Astrocyte (in vitro differentiated cells and primary cell): ENCODE results near the gene TCF7L2. TPM values are rescaled to one million over a fixed set of nuclear protein-coding genes. Genes with fewer than 3 reads are reported as not detected.

Experiments
- DNase-seq: peaks from one replicate; pipeline ENCODE4 v3.0.0-alpha.2; 2010; ENCODE audit warnings: low read depth
- FAIRE-seq: peaks from 2 replicates; lab custom pipeline; 2011; peaks lifted over from hg19 to GRCh38; lab: Jason Lieb, UNC
- H2AFZ ChIP-seq: 2 replicates; pipeline ENCODE4 v1.6.0; 2012; ENCODE audit warnings: low read depth, low read length, inconsistent platforms
- H3K27ac ChIP-seq: 2 replicates; pipeline ENCODE4 v1.5.1; 2011; ENCODE audit warnings: low read depth, low read length, inconsistent platforms
- H3K27me3 ChIP-seq: 2 replicates; pipeline ENCODE4 v1.6.0; 2011; ENCODE audit warnings: low read length, inconsistent platforms; ENCODE audit not compliant: insufficient read depth
- H3K36me3 ChIP-seq: 2 replicates; pipeline ENCODE4 v1.5.1; 2011; ENCODE audit warnings: low read length, inconsistent platforms; ENCODE audit not compliant: insufficient read depth
- H3K4me1 ChIP-seq: 2 replicates; pipeline ENCODE4 v1.5.1; 2011; ENCODE audit warnings: low read length, inconsistent platforms; ENCODE audit not compliant: insufficient read depth
- H3K4me2 ChIP-seq: 2 replicates; pipeline ENCODE4 v1.6.0; 2012; ENCODE audit warnings: low read length, inconsistent platforms
- H3K4me3 ChIP-seq: 2 replicates; pipeline ENCODE4 v1.5.1; 2011; ENCODE audit warnings: low read depth, mild to moderate bottlenecking, low read length, inconsistent platforms; ENCODE audit not compliant: insufficient read depth
- H3K79me2 ChIP-seq: 2 replicates; pipeline ENCODE4 v1.6.0; 2012; ENCODE audit warnings: mild to moderate bottlenecking, low read length, inconsistent platforms; ENCODE audit not compliant: insufficient read depth
- H3K9ac ChIP-seq: 2 replicates; pipeline ENCODE4 v1.6.0; 2012; ENCODE audit warnings: mild to moderate bottlenecking, low read length, inconsistent platforms
- H3K9me3 ChIP-seq: 2 replicates; pipeline ENCODE4 v1.5.1; 2012; ENCODE audit warnings: low read depth, mild to moderate bottlenecking, low read length, inconsistent platforms; ENCODE audit not compliant: insufficient read depth
- H4K20me1 ChIP-seq: 2 replicates; pipeline ENCODE4 v1.6.0; 2012; ENCODE audit warnings: low read length, inconsistent platforms; ENCODE audit not compliant: insufficient read depth
- H3K27ac Mint-ChIP-seq: one replicate; pipeline ENCODE4 v1.8.0; 2021; ENCODE audit warnings: mild to moderate bottlenecking, mixed read lengths; ENCODE audit not compliant: unreplicated experiment
- H3K27me3 Mint-ChIP-seq: one replicate; pipeline ENCODE4 v1.8.0; 2021; ENCODE audit warnings: low read depth, mixed read lengths; ENCODE audit not compliant: unreplicated experiment
- H3K36me3 Mint-ChIP-seq: one replicate; pipeline ENCODE4 v1.8.0; 2021; ENCODE audit warnings: low read depth, mixed read lengths; ENCODE audit not compliant: unreplicated experiment
- H3K4me1 Mint-ChIP-seq: one replicate; pipeline ENCODE4 v1.8.0; 2021; ENCODE audit warnings: low read depth, mixed read lengths; ENCODE audit not compliant: unreplicated experiment
- H3K4me3 Mint-ChIP-seq: one replicate; pipeline ENCODE4 v1.8.0; 2021; ENCODE audit warnings: mild to moderate bottlenecking, moderate library complexity, mixed read lengths; ENCODE audit not compliant: unreplicated experiment
- H3K9me3 Mint-ChIP-seq: one replicate; pipeline ENCODE4 v1.8.0; 2021; ENCODE audit warnings: mild to moderate bottlenecking, mixed read lengths; ENCODE audit not compliant: unreplicated experiment
- CTCF ChIP-seq: IDR thresholded peaks from 2 replicates; pipeline ENCODE4 v1.5.1; 2011; ENCODE audit warnings: low read depth, mild to moderate bottlenecking, inconsistent platforms, low read length, moderate library complexity; ENCODE audit not compliant: insufficient read depth
- EZH2 ChIP-seq: IDR thresholded peaks from 2 replicates; pipeline ENCODE4 v1.6.1; 2012; ENCODE audit warnings: mild to moderate bottlenecking, low read length, inconsistent platforms; ENCODE audit not compliant: insufficient read depth
- total RNA-seq: library from RNA; stranded (reverse); gene quantifications from 2 replicates; pipeline ENCODE4 v1.2.1, GENCODE V29; 2021

The TCF7L2 gene
- total RNA-seq, 1 donor from 2014 or later: 52.4 TPM

DNA sequence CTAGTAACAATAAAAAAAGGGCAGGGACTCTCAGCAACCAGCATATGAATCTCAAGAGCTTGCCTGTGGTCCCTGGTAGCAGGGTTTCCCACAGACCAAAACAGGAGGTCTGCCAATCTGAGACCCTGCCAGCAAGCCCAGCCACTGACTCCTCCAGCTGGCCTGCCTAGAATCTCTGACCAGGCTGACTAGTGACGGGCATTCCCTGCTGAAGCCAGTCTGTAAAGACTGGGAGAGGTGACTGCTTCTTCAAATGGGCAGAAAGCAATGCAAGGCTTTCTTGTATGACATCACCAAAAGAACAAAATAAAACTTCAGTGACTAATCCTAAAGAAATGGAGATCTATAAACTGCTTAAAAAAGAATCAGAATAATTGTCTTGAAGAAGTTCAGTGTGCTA is 249.4 kb downstream of the TCF7L2 start:
- no peaks in the 10 kb centered on the region for H3K27me3 Mint-ChIP-seq

GRCh38 chr10:113202011-113202410 is 252.0 kb downstream of the TCF7L2 start:
- Histone ChIP-seq H3K27ac (no peak overlapping the region), H3K79me2 (no peaks in the 10 kb centered on the region), H3K4me2 (no peak overlapping the region), H3K9me3 (peaks cover 2% of the 10 kb centered on the region), H3K4me3 (no peak overlapping the region), H2AFZ (no peak overlapping the region), H3K4me1 (peaks cover 3% of the 10 kb centered on the region), H3K36me3 (no peaks in the 10 kb centered on the region), H4K20me1 (no peaks in the 10 kb centered on the region), H3K27me3 (no peaks in the 10 kb centered on the region), H3K9ac (no peak overlapping the region)
- H3K27ac Mint-ChIP-seq: no peak overlapping the region
- TF ChIP-seq CTCF (no peak), EZH2 (no peak)
- FAIRE-seq: no peak
- H3K4me3 Mint-ChIP-seq: no peak overlapping the region
- H3K4me1 Mint-ChIP-seq: peaks cover 11% of the 10 kb centered on the region
- peaks cover 11% of the 10 kb centered on the region for H3K9me3 Mint-ChIP-seq
- no peaks in the 10 kb centered on the region for H3K27me3 Mint-ChIP-seq
- no peak for DNase-seq
- H3K36me3 Mint-ChIP-seq: no peaks in the 10 kb centered on the region

More for the DNA sequence above, 249.4 kb downstream of the TCF7L2 start:
- H3K9ac ChIP-seq: peak overlapping the region; percentile 10
- H3K36me3 Mint-ChIP-seq: no peaks in the 10 kb centered on the region
- peaks cover 11% of the 10 kb centered on the region for H3K4me1 Mint-ChIP-seq
- H3K27ac ChIP-seq: no peak overlapping the region
- H4K20me1 ChIP-seq: no peaks in the 10 kb centered on the region
- H3K9me3 ChIP-seq: peaks cover 2% of the 10 kb centered on the region
- peak; percentile 73 for DNase-seq
- H3K27me3 ChIP-seq: no peaks in the 10 kb centered on the region
- no peaks in the 10 kb centered on the region for H3K79me2 ChIP-seq
- TF ChIP-seq EZH2 (no peak), CTCF (no peak)
- peak overlapping the region; percentile 85 for H3K27ac Mint-ChIP-seq
- peak; percentile 23 for FAIRE-seq
- H3K36me3 ChIP-seq: no peaks in the 10 kb centered on the region
- peak overlapping the region; percentile 16 for H3K4me2 ChIP-seq
- peaks cover 2% of the 10 kb centered on the region for H3K9me3 Mint-ChIP-seq
- H3K4me1 ChIP-seq: peaks cover 3% of the 10 kb centered on the region
- peak overlapping the region; percentile 73 for H3K4me3 Mint-ChIP-seq
- no peak overlapping the region for H3K4me3 ChIP-seq
- peak overlapping the region; percentile 39 for H2AFZ ChIP-seq

GRCh38 chr10:113207924-113208323 is 257.9 kb downstream of the TCF7L2 start:
- TF ChIP-seq CTCF: no peak
- Mint-ChIP-seq H3K27ac (no peak overlapping the region), H3K4me1 (peaks cover 2% of the 10 kb centered on the region), H3K36me3 (no peaks in the 10 kb centered on the region), H3K4me3 (no peak overlapping the region), H3K9me3 (peaks cover 18% of the 10 kb centered on the region), H3K27me3 (no peaks in the 10 kb centered on the region)
- no peaks in the 10 kb centered on the region for H3K79me2 ChIP-seq
- no peaks in the 10 kb centered on the region for H3K9me3 ChIP-seq
- H3K4me3 ChIP-seq: no peak overlapping the region
- H3K4me1 ChIP-seq: no peaks in the 10 kb centered on the region
- no peak overlapping the region for H3K4me2 ChIP-seq
- no peak overlapping the region for H3K27ac ChIP-seq
- DNase-seq: no peak
- H3K9ac ChIP-seq: no peak overlapping the region
- FAIRE-seq: peak; percentile 13
- no peak overlapping the region for H2AFZ ChIP-seq
- no peaks in the 10 kb centered on the region for H3K36me3 ChIP-seq
- H4K20me1 ChIP-seq: no peaks in the 10 kb centered on the region
- H3K27me3 ChIP-seq: no peaks in the 10 kb centered on the region
